GM18519 (cell line): Measurements from ENCODE around the gene SOD3.

ENCODE experiments used
- ATAC-seq: cut with Tn5 transposase; IDR thresholded peaks from one replicate; pipeline ENCODE4 v1.9.1; 2021; ENCODE audit warnings: mild to moderate bottlenecking, moderate library complexity; ENCODE audit not compliant: unreplicated experiment, low FRiP score

SOD3 gene, protein sequence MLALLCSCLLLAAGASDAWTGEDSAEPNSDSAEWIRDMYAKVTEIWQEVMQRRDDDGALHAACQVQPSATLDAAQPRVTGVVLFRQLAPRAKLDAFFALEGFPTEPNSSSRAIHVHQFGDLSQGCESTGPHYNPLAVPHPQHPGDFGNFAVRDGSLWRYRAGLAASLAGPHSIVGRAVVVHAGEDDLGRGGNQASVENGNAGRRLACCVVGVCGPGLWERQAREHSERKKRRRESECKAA

DNA sequence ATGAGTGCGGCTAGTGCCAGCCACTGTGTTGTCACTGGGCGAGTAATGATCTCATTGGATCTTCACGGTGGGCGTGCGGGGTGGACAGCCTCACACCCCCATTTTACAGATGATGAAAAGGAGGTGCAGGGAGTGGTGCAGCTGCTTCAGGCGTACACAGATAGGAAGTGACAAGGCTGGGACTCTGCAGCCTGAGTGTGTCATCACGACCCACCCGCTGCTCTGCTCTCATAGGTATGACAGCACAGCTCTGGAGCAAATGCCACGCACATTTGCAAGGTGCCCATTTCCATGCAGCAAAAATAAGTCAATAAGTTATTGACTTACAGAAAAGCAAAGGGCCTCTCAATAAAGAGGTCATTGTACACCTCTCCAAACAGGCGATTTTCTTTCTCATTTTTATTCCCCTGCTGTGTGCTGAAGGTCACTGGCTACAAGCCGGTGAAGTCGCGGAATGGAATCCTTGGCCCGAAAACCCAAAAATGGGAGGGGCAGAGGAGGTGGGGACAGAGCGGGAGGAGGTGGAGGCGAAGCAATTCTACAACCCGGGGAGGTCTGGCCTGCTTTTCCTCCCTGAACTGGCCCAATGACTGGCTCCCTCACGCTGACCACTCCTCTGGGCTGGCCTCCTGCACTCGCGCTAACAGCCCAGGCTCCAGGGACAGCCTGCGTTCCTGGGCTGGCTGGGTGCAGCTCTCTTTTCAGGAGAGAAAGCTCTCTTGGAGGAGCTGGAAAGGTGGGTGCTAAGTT lies at the start of gene SOD3:
SOD3 (plus strand) TSS at position 658 of the 750 bp plus-strand sequence. CDS start 3,949 bp downstream, outside the sequence.
- ATAC-seq = no peak

DNA sequence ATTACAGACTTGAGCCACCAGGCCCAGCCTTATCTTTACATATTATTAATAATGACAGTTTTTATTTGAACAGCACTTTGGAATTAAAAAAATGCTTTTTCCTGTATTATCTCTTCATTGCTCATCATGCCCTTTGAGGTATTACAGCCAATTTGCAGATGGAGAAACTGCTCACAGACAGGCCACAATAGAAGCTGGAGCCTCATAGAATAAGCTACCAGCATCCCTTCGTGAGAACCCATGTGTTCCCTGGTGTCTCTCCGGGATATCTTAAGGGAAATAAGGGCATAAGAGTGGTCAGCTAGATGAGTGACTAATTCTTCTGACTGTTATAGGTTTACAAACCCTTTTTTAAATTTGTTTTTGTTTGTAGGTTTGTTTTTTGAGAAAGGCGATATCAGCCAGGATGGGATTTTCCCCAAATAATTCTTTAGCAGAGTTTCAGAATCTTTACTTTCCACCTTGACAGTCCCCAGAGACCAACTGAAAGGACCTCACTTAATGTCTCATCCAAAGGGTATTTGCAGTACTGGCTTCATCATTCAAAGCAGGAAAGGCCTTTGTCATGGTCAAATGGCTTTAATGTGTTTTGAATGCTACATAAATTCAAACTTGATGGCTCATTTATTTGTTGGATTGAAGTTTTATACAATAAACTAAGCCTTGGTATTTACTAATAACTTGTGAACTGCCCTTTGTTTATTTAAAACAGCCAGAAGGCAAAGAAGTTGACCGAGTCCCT lies 48.0 kb upstream of the SOD3 start:
- no peak for ATAC-seq

DNA sequence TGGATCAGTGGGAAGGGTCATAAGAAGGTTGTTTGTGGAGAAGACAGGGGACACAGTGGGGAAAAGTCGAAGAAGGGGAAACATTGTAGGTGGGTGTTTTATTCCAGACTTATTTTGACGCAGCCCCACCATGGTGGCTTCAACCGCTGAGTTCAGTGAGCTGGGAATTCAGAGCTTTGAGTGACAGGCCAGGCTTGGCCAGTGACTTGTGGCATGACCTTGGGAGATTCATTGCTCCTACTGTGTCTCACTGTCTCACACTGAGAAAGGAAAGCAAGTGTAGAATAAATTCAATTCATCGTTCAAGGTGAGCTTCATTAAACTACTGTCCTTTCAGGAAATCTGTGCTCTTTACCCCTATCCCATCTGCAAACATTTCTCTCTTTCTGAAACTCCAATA lies 47.4 kb upstream of the SOD3 start:
- ATAC-seq = no peak

DNA sequence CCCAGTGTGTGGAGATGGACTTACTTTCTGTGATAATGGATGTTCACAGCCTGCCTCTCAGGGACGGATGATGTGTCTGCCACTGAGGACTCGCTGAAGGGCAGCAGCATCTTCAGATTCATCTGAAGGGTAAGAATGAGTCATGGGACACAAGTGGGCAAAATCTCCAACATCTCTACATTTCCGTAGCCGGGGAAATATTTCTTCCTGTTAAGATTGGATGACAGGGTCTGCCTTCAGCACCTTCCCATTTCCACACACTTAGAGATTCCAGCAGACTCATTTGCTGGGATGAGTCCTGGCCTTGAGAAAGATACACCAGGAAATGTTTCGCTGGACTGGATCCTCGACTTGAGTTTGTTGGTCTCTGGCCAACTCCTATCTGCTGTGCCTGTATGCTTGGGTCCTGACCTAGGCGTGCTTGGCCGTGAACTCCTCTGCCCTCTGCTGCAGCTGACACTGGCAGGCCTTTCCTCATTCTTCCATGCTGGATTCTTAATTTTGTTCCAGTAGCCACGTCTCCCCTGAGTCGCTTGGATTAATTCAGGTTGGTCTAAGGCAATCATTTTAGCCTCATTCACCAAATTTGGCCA lies 46.5 kb upstream of the SOD3 start:
- ATAC-seq = no peak

DNA sequence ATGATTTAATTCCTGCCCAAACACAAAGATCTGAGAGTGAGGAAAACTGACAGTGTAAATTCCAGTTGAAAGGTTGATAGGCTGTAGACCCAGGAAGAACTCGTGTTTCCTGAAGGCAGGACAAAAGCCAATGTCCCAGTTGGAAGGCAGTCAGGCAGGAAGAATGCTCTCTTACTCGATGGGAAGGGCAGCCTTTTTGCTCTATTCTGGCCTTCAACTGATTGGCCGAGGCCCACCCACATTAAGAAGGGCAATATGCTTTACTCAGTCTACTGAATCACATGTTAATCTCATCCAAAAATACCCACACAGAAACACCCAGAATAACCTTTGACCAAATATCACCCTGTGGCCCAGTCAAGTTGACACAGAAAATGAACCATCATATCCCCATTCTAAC lies 45.3 kb upstream of the SOD3 start:
- no peak for ATAC-seq

DNA sequence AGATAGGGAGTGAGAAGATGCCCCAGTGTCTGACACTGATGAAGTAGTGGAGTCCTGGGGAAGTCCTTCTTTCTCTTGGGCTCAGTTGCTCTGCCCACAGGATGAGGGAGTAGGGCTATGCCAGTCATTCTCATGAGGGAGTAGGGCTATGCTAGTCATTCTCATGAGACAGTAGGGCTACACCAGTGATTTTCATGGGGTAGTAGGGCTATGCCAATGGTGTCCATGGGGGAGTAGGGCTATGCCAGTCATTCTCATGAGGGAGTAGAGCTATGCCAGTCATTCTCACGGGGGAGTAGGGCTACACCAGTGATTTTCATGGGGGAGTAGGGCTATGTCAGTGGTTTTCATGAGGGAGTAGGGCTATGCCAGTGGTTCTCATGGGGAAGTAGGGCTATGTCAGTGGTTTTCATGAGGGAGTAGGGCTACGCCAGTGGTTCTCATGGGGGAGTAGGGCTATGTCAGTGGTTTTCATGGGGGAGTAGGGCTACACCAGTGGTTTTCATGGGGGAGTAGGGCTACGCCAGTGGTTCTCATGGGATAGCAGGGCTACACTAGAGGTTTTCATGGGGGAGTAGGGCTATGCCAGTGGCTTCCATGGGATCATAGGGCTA lies 43.3 kb upstream of the SOD3 start:
- ATAC-seq = no peak

DNA sequence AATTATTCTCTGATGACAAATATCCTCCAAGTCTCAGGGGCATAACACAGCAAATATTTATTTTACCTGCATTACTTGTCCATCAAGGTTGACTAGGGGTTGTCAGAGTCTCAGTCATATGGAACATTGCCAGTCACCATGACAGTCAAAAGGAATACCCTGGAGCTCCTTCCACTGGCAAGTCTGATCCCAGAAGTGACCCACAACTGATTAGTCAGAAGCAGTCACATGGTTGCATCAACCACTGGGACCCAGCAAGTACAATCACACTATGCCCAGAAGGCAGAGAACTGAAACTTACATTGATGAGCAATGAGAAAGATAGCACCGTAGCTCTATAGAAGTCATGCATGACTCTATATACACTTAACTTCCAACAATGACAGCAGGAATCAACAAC lies 41.9 kb upstream of the SOD3 start:
- ATAC-seq = peak; percentile 92

DNA sequence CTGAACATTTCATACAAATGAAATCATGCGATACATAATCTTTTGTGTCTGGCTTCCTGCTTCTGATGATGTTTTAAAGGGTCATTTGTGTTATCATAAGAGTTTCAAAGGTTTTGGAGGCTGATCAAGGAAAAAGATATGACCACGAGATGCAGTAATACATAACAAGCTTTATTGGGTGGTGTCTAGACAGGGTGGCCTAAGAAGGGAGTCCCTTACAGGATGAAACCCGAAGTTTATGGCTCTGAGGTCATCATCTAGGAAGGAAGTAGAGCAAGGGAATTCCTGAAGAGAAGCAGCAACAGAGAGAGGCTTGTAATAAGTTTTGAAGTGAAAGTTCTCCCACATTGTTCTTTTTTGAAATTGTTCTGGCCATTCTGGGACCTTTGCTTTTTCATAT lies 40.8 kb upstream of the SOD3 start:
- no peak for ATAC-seq

DNA sequence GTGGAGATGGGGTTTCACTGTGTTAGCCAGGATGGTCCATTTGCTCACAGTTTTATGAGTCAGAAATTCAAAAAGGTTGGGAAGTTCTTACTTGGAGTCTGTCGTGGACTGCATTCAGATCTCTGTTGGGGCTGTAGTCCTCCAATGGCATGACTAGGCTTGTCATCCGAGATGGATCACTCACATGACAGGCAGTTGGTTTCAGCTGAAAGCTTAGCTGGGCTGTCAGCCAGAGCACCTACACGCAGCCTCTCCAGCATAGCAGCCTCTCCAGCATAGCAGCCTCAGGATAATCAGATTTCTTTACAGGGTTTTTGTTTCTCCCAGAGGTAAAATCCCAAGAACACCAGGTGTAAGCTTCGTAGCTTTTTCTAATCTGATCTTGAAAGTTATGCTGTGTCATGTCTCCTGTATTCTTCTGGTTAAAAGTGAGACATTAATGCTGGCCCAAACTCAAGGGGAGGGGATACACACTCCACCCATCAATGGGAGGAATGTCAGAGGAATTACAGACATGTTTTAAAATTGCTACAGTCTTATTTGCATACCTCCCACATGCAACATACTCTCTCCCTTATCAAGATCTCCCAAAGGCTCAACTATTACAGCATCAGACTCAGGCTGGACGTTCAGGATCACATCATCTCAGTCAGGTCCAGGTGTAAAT lies 31.6 kb upstream of the SOD3 start:
- ATAC-seq = no peak

DNA sequence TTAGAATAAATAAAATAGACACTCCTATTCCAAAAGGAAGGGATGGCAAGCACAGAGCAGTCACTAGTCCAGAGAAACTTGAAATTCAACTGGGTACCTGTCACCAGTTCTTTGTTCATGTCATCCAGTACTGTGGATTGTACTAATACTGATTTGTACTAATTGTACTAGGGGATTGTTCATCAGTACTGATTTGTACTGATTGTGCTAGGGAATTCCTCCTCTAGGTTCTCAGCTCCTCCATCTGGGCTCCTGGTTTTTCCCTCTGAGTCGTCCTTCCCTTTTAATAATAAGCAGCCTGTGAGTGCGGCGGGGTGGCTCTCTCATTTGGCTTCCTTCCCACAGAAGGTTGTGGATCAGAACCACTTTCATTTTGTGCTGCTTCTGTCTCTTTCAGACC lies 31.0 kb upstream of the SOD3 start:
- no peak for ATAC-seq

DNA sequence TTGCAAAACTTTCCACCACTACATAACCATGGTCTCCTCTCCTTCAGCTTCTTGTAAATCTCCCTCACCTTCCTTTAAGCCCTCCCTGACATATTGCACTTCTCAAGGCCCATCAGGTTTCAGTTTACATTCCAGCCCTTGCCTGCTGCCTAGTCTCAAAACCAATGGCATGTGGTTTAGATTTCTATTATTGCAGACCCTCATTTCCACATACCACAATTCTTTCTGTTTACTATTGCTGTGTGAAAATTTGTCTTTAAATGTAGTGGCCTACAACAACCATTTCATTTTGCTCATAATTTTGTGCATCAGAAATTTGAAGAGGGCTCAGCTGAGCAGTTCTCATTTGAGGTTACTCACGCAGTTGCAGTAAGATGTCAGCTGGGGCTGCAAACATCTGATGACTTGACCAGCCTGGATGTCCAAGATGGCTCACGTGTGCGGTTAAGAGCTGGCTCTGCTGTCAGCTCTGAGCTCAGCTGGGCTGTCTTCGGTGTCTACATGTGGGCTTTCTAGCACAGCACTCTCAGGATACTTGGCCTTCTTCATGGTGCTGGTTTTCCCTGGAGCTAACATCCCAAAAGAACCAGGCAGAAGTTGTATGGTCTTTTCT lies 29.9 kb upstream of the SOD3 start:
- ATAC-seq = no peak

DNA sequence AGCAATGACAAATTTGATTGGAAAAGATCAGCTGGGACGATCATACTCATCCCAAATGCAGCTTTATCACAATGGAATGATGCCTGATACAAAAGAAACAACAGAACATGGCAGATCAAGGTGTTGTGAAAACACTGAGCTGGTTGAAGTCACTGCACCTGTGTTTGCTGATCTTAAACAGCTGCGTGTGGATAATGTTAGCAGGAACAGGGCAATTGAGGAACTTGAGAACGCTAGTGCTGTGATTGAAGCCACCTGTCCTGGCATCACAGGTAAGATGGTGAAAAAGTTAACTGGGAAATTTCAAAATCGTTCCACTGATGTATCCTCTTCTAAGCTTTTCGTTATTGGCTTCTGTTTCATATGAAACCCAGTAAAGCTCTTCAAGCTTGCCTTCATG lies 27.4 kb upstream of the SOD3 start:
- ATAC-seq = no peak

DNA sequence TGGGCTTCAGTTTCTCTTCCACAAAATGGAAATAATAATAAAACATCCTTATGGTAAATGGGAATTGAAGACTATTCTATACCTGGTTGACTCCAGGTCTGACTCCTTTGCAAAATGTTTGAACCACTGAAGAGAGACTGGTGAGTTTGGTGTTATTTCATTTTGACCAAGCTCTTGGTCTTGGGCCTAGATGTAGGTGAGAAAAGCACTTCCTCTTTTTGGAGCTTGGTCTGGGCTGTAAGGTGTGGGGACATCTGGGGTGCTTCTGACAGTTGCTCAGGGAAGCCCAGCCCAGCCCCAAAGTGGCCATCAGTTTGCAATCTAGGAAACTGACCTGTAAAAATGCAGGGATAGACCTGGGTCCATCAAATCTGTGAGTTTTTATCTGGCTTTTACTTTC lies 26.8 kb upstream of the SOD3 start:
- peak; percentile 65 for ATAC-seq

DNA sequence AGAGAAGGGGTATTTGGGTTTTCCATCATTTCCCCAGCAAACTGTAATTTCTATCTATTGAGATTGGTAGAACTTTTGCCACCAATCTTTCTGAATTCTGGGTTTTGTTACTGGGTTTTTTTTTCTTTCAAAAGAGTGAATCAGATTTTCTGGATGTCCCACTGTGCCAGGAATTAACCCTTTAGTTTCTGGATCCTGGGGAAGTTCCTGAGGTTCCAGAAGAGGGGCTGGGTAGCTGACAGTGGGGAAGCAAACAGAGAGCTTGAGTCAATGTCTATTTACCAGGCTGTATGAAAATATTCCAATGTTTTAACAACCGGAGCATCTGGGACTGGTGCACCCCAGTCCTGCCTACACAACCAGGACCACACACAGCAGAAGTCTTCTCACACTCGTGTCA lies 25.8 kb upstream of the SOD3 start:
- no peak for ATAC-seq

DNA sequence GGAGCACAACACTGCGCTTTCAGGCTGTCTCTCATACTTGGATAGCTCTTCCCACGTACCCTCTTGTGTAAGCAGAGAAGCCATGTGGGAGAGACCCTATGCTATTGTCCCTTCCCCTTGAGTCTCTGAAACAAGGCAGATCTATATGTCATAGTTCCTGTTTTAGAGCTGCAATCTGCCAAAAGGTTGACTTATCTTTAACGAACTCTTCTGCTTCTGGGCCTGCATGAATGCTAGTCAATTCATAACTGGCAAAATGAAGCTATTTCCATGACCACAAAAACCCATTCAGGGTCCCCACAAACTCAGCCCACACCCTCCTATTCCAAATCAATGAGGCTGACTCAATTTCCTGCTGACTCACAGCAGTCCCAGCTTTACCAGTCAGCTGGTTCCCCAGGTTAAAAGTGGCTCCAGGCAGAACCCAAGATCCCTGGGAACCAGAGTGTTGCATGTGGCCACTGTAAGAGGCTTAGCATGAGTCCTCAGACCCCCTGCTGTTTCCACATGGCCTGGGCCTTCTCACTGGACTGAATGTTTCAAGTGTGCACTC lies 25.3 kb upstream of the SOD3 start:
- ATAC-seq = peak; percentile 68

DNA sequence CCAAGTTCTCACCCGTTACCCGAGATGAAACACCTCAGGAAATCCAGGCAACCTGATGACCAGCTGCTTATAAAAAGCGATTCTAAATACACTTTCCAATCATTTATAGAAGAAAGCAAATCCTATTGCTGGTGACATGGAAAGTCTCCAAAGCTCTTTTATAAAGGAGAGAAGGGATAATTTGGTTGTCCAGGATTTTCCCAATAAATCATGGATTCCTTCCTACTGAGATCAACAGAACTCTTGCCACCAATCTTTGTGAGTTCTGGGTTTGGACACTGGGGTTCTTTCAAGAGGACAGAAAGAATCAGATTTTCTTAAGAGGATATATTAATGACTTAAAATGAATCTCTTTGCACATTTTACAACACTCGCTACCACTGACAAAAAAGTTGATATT lies 24.7 kb upstream of the SOD3 start:
- ATAC-seq = no peak

DNA sequence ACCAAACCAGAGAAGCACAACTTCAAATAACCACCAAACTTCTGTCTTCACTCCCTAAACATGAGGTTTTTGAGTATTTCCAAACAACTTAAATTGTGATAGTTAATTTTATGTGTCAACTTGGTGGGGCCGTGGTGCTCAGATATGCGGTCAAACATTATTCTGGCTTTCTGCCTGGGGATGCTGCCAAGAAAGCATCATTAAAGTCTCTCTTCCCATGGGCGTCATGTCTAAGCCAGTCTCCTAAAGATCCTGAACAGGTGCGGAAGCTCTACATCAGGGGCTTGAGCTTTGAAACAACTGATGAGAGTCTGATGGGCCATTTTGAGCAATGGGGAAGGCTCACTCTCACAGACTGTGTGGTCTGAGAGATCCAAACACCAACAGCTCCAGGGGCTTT lies 24.1 kb upstream of the SOD3 start:
- no peak for ATAC-seq

DNA sequence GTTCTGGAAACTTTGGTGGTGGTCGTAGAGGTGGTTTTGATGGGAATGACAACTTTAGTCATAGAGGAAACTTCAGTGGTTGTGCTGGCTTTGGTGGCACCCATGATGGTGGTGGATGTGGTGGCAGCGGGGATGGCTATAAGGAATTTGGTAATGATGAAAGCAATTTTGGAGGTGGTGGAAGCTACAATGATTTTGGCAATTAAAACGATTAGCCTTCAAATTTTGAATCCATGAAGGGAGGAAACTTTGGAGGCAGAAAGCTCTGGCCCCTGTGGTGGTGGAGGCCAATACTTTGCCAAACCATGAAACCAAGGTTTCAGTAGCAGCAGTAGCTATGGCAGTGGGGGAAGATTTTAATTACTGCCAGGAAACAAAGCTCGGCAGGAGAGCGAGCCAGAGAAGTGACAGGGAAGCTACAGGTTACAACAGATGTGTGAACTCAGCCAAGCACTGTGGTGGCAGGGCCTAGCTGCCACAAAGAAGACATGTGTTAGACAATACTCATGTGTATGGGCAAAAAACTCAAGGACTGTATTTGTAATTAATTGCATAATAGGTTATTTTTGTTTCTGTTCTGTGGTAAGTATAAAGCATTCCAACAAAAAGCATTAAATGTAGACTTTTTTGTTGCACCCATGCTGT lies 23.2 kb upstream of the SOD3 start:
- ATAC-seq = no peak

DNA sequence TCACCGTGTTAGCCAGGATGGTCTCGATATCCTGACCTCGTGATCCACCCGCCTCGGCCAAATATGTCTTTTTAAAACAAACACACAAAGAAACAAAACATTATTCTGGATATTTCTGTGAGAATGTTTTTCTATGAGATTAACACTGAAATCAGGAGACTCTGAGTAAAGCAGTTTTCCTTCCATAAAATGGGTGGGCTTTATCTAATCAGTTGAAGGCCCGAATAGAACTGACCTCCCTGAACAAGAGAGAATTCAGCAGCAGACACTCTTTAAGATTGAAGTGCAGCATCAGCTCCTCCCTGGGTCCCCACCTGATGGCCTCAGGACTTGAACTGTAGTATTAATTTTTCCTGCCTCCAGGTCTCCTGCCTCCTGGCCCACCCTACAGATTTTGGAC lies 22.4 kb upstream of the SOD3 start:
- no peak for ATAC-seq
